WTC11 (cell line): ENCODE data around the gene HELLS.

Experiments used
- AFF4 ChIP-seq: sonication (generic); formaldehyde crosslinking; IDR thresholded peaks from 2 replicates; pipeline ENCODE4 v1.8.1; 2023; ENCODE audit warnings: mild to moderate bottlenecking, missing genetic modification reagents, borderline replicate concordance
- E2F4 ChIP-seq: sonication (generic); formaldehyde crosslinking; IDR thresholded peaks from 2 replicates; pipeline ENCODE4 v1.8.1; 2022; ENCODE audit warnings: low read depth, mild to moderate bottlenecking, moderate library complexity, missing genetic modification reagents, borderline replicate concordance
- JUN ChIP-seq: sonication (generic); formaldehyde crosslinking; IDR thresholded peaks from 2 replicates; pipeline ENCODE4 v1.8.0; 2023; ENCODE audit warnings: mild to moderate bottlenecking, missing genetic modification reagents
- NFYB ChIP-seq: sonication (generic); formaldehyde crosslinking; conservative IDR thresholded peaks from 2 replicates; pipeline ENCODE4 v1.8.0; 2022; ENCODE audit warnings: low read depth, missing genetic modification reagents
- NR3C1 ChIP-seq: sonication (generic); formaldehyde crosslinking; conservative IDR thresholded peaks from 2 replicates; pipeline ENCODE4 v1.8.1; 2023; ENCODE audit warnings: low read depth, mild to moderate bottlenecking, missing genetic modification reagents
- SMAD4 ChIP-seq: sonication (generic); formaldehyde crosslinking; IDR thresholded peaks from 2 replicates; pipeline ENCODE4 v1.8.0; 2022; ENCODE audit warnings: mild to moderate bottlenecking, missing genetic modification reagents
- ZBTB21 ChIP-seq: sonication (generic); formaldehyde crosslinking; IDR thresholded peaks from 2 replicates; pipeline ENCODE4 v1.8.1; 2023; ENCODE audit warnings: mild to moderate bottlenecking, missing genetic modification reagents, borderline replicate concordance
- ZNF138 ChIP-seq: sonication (generic); formaldehyde crosslinking; conservative IDR thresholded peaks from 2 replicates; pipeline ENCODE4 v1.8.1; 2022; ENCODE audit warnings: mild to moderate bottlenecking, moderate library complexity, missing genetic modification reagents
- ZNF263 ChIP-seq: sonication (generic); formaldehyde crosslinking; IDR thresholded peaks from 2 replicates; pipeline ENCODE4 v1.8.1; 2022; ENCODE audit warnings: low read depth, mild to moderate bottlenecking, moderate library complexity, missing genetic modification reagents
- ZNF423 ChIP-seq: fragments of 250-450 bp; sonication (Bioruptor Pico); IDR thresholded peaks from 2 replicates; pipeline ENCODE4 v2.1.2; 2022; ENCODE audit warnings: mild to moderate bottlenecking, moderate library complexity
- ZSCAN18 ChIP-seq: fragments of 250-450 bp; sonication (Bioruptor Pico); IDR thresholded peaks from 2 replicates; pipeline ENCODE4 v2.1.2; 2022; ENCODE audit warnings: mild to moderate bottlenecking, moderate library complexity
- TF ChIP-seq, protein P1 (sequence below): fragments of 200-600 bp; IDR thresholded peaks from 2 replicates; pipeline ENCODE4 v1.8.0; 2022; ENCODE audit warnings: antibody characterized with exemption
- TF ChIP-seq, protein P2 (sequence below): sonication (generic); formaldehyde crosslinking; IDR thresholded peaks from 2 replicates; pipeline ENCODE4 v1.8.1; 2023; ENCODE audit warnings: mild to moderate bottlenecking, missing genetic modification reagents, moderate library complexity

- no peak for TF ChIP-seq JUN (CRISPR knock-in tag)
- TF ChIP-seq, protein P1, sequence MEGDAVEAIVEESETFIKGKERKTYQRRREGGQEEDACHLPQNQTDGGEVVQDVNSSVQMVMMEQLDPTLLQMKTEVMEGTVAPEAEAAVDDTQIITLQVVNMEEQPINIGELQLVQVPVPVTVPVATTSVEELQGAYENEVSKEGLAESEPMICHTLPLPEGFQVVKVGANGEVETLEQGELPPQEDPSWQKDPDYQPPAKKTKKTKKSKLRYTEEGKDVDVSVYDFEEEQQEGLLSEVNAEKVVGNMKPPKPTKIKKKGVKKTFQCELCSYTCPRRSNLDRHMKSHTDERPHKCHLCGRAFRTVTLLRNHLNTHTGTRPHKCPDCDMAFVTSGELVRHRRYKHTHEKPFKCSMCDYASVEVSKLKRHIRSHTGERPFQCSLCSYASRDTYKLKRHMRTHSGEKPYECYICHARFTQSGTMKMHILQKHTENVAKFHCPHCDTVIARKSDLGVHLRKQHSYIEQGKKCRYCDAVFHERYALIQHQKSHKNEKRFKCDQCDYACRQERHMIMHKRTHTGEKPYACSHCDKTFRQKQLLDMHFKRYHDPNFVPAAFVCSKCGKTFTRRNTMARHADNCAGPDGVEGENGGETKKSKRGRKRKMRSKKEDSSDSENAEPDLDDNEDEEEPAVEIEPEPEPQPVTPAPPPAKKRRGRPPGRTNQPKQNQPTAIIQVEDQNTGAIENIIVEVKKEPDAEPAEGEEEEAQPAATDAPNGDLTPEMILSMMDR = no peak
- no peak for TF ChIP-seq ZBTB21 (CRISPR knock-in tag)
- no peak for TF ChIP-seq NFYB (CRISPR knock-in tag)
- TF ChIP-seq, protein P2, sequence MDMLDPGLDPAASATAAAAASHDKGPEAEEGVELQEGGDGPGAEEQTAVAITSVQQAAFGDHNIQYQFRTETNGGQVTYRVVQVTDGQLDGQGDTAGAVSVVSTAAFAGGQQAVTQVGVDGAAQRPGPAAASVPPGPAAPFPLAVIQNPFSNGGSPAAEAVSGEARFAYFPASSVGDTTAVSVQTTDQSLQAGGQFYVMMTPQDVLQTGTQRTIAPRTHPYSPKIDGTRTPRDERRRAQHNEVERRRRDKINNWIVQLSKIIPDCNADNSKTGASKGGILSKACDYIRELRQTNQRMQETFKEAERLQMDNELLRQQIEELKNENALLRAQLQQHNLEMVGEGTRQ = no peak
- no peak for TF ChIP-seq SMAD4 (CRISPR knock-in tag)
- no peak for TF ChIP-seq E2F4 (CRISPR knock-in tag)
- TF ChIP-seq ZSCAN18 (CRISPR knock-in tag) = no peak
- TF ChIP-seq ZNF423 (CRISPR knock-in tag) = no peak
- TF ChIP-seq ZNF138 = no peak
- TF ChIP-seq NR3C1 = no peak
- no peak for TF ChIP-seq ZNF263 (CRISPR knock-in tag)
- TF ChIP-seq AFF4 (CRISPR knock-in tag) = no peak
Measured at GRCh38 chr10:94602729-94603515, 57.3 kb downstream of the HELLS start.
